Prostate gland (tissue), 2 donors: ENCODE results near the gene PLCH2.

Experiments
- CTCF ChIP-seq, 4 experiments: fragments of 200-600 bp in 2 of 4; fragments of 450-650 bp in 2 of 4; sonication (generic) in 2 of 4; IDR thresholded peaks; 1 replicate in 3 of 4; 2 replicates in 1 of 4; pipeline ENCODE4 v1.5.1; 2016 to 2019; ENCODE audit warnings: antibody characterized with exemption in 4 of 4, mild to moderate bottlenecking in 2 of 4, moderate library complexity in 2 of 4
- POLR2A ChIP-seq: fragments of 450-650 bp; IDR thresholded peaks from one replicate; pipeline ENCODE4 v1.6.1; 2016; ENCODE audit warnings: antibody characterized with exemption, mild to moderate bottlenecking

- no peak for TF ChIP-seq CTCF (IDR thresholded peaks at IDR 0.05)
- peak; percentile 35 for TF ChIP-seq POLR2A
These were observed 71.3 kb downstream of the PLCH2 start for GRCh38 chr1:2547210-2548067.
